ENCODE data around the gene SLC4A4. TPM values are rescaled to one million over a fixed set of nuclear protein-coding genes. Genes with fewer than 3 reads are reported as not detected.

Gene SLC4A4
- total RNA-seq, 2 experiments from 2014 or later = 3.1 to 3.7 TPM

DNA sequence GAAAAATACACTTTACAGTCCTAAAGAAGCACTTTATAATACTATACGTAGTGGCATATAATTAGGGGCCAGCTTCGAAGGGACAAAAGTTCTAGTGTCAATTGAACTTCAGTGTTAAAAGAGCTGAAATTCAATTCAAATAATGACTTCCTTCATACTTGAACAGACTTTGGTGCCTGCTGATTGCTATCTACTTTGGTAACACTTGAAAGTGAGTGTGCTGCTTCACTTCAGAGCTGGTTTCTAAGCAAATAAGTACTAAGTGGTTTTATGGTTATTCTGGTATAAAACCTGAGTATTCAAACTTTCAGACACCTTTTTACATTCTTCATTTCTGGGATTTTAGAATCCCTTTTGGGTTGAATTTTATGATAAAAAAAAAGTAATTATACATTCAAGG, 107.0 kb downstream of the SLC4A4 start:
- Mint-ChIP-seq H3K27ac (no peak overlapping the region), H3K9me3 (no peaks in the 10 kb centered on the region), H3K27me3 (peaks cover 5% of the 10 kb centered on the region), H3K36me3 (no peaks in the 10 kb centered on the region), H3K4me1 (no peaks in the 10 kb centered on the region), H3K4me3 (no peak overlapping the region)
- ATAC-seq (ENCODE audit: low read depth) (no peak), DNase-seq (no peak)
- POLR2A ChIA-PET = no interaction called here

DNA sequence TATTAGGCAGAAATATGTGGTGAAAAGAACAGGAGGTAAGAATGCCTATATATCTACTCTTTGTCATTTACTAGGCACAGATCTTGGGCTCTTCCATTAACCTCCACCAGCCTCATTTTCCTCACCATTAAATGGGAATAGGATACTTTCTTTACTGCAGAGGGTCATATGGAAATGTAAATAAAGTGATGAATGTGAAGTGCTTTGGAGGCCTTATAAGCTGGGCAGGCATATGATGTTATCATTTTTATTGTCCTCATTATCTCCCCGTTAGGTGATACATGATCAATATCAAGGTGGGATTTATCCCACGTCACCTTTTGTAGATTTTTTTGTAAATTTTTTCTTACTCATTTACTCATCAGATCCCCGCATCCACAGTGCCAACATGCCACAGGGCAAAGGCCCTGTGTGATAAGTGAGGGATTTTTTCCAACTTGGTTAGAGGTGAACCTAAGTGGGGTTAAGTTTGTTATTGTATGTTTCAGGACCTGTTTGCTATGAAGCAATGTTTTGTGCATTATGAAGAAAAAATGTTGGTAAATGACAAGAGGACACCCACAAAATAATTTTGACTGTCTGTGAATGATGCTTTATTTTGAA, 107.8 kb downstream of the SLC4A4 start:
- Mint-ChIP-seq H3K27ac (no peak overlapping the region), H3K27me3 (peaks cover 5% of the 10 kb centered on the region), H3K9me3 (no peaks in the 10 kb centered on the region), H3K4me1 (no peaks in the 10 kb centered on the region), H3K4me3 (no peak overlapping the region), H3K36me3 (no peaks in the 10 kb centered on the region)
- ATAC-seq (ENCODE audit: low read depth) = no peak
- DNase-seq = no peak
- POLR2A ChIA-PET = no interaction called here

DNA sequence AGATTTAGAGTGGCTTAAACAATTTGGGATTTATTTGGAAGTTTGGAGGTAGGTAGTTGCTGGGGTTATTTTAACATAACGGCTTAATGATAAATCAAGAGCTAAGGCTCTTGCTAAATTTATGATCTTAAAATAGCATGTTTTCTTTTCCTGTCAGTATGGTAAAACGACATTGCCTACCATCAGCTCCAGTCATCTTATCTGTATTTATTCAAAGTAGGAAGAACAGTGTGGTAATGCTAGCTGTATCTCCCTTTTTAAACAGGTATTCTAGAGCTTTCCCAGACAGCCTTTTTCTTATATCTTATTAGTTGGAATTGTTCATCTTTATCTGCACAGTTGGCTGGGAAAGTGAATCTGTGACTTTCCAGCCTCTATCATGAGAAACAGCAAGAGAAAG, 110.2 kb downstream of the SLC4A4 start:
- no peaks in the 10 kb centered on the region for H3K9me3 Mint-ChIP-seq
- H3K36me3 Mint-ChIP-seq = no peaks in the 10 kb centered on the region
- ATAC-seq (ENCODE audit: low read depth) (no peak), DNase-seq (no peak)
- no peaks in the 10 kb centered on the region for H3K4me1 Mint-ChIP-seq
- H3K27ac Mint-ChIP-seq = no peak overlapping the region
- H3K27me3 Mint-ChIP-seq = peaks cover 5% of the 10 kb centered on the region
- POLR2A ChIA-PET = no interaction called here
- no peak overlapping the region for H3K4me3 Mint-ChIP-seq

DNA sequence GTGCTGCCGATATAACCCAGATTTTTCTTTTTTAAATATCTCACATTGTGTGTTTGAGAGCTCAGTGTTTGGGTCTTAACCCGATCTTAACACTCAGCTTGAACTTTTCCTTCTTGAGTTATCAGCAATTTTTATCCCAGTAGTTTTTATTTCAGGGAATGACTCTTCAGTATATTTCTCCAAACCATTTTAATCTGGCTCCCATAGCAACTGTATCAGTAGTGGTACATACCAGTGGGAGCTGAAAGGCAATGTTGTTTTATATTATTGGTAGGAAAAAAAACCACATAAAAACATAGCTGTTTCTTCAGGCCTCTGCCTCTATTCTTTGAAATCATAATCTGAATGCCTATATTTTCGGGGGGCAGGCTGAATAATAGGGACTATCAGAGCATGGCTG, 111.1 kb downstream of the SLC4A4 start:
- H3K27ac Mint-ChIP-seq = no peak overlapping the region
- DNase-seq (no peak), ATAC-seq (ENCODE audit: low read depth) (no peak)
- H3K9me3 Mint-ChIP-seq = no peaks in the 10 kb centered on the region
- POLR2A ChIA-PET = no interaction called here
- no peaks in the 10 kb centered on the region for H3K36me3 Mint-ChIP-seq
- H3K27me3 Mint-ChIP-seq = peaks cover 5% of the 10 kb centered on the region
- H3K4me3 Mint-ChIP-seq = no peak overlapping the region
- H3K4me1 Mint-ChIP-seq = no peaks in the 10 kb centered on the region

DNA sequence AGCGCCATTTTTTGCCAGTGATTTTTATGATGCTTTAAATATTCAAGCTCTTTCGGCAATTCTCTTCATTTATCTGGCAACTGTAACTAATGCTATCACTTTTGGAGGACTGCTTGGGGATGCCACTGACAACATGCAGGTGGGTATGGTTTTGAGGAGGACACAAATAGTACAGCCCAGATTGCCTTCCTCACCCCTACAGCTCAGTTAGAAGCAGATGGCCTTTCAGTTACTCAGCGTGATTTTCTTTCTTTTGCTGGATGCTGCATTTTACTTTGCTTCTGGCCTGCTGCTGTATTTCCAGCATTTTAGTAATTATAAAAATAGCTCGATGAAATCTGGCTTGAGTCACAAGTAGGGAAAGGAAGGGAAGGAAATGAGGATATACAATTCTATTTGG, 114.7 kb downstream of the SLC4A4 start:
- POLR2A ChIA-PET = no interaction called here
- no peak overlapping the region for H3K4me3 Mint-ChIP-seq
- no peaks in the 10 kb centered on the region for H3K4me1 Mint-ChIP-seq
- H3K9me3 Mint-ChIP-seq = no peaks in the 10 kb centered on the region
- no peaks in the 10 kb centered on the region for H3K36me3 Mint-ChIP-seq
- ATAC-seq (ENCODE audit: low read depth) (no peak), DNase-seq (no peak)
- peaks cover 5% of the 10 kb centered on the region for H3K27me3 Mint-ChIP-seq
- H3K27ac Mint-ChIP-seq = no peak overlapping the region

DNA sequence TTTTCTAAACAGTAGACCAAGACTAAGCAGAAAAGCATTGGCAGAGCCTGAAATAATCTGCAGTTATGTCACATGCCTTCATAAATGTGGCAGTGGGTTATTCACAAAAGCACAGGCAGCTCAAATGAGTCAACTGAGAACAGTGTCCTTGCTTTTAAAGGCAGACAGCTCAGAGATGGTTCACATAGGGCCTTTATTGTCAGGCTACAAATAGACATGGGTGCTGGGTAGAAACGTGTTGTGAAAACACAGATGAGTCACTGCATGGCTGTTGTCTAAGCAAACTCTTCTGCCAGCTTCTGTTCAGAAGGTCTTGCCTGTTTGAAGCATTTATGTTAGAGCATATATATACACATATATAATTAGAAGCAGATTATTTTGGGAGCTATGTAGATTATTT, 118.0 kb downstream of the SLC4A4 start:
- no peaks in the 10 kb centered on the region for H3K27me3 Mint-ChIP-seq
- H3K4me3 Mint-ChIP-seq = no peak overlapping the region
- H3K27ac Mint-ChIP-seq = no peak overlapping the region
- no peak for ATAC-seq (ENCODE audit: low read depth)
- no peaks in the 10 kb centered on the region for H3K9me3 Mint-ChIP-seq
- no peak for DNase-seq
- H3K36me3 Mint-ChIP-seq = no peaks in the 10 kb centered on the region
- no peaks in the 10 kb centered on the region for H3K4me1 Mint-ChIP-seq
- POLR2A ChIA-PET = no interaction called here

DNA sequence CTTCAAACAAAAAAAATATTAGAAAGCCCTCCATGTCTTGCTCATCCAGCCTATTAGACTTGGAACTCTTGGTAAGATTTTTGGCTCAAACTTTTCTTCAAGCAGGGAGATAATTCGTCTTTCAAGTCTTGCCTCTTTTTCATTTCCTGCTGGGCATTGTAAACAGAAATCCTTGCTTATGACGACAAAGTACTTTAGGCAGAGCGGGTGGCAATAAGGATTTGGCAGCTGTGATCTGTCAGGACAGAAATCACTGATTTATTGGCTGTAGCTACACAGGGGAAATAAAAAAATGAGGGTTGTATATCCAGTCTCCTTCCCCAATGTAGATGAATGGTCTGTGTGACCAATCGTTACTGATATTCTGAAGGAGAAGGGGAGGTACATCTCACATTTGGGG, 121.6 kb downstream of the SLC4A4 start:
- Mint-ChIP-seq H3K27me3 (no peaks in the 10 kb centered on the region), H3K9me3 (no peaks in the 10 kb centered on the region), H3K4me3 (no peak overlapping the region), H3K36me3 (no peaks in the 10 kb centered on the region), H3K4me1 (no peaks in the 10 kb centered on the region), H3K27ac (no peak overlapping the region)
- POLR2A ChIA-PET = no interaction called here
- DNase-seq (no peak), ATAC-seq (ENCODE audit: low read depth) (no peak)

DNA sequence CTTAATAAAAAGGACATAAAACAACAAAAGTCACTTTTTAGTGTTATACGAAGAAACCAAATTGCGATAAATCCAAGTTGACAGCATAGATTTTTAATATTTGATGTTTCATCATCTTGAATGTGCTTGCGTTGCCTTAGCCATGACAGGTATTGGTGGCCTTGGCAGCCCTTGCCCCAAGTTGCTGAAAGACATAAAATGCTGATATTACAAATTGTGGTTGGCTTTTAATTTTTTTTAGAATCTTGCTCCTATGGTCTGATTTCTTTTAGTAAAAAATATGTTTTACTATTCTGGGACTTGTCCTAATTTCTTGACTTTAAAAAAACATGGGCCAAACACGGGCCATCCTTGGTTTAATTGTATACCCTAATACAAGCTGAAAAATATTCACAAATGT, 122.6 kb downstream of the SLC4A4 start:
- Mint-ChIP-seq H3K4me3 (no peak overlapping the region), H3K27ac (no peak overlapping the region)
- POLR2A ChIA-PET = no interaction called here

DNA sequence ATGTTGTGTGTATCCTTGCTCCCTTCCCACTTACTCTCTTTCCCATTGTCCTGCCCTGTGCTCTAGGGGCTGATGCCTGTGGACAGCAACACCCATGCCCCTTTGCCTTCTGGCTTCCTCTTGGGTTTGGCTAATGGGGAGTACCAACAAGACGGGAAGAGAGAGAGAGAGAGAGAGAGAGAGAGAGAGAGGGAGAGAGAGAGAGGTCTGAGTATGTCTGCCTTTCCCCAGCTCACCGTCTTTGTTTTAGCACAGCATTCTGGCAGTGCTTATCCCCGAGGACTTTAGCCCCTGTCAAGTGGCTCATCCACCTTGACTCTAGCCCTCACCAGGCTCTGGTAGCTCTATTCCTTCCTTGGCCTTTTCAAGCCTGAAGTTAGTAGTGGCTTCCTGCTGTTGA, 128.0 kb downstream of the SLC4A4 start:
- Mint-ChIP-seq H3K4me1 (no peaks in the 10 kb centered on the region), H3K27me3 (no peaks in the 10 kb centered on the region), H3K36me3 (no peaks in the 10 kb centered on the region), H3K9me3 (no peaks in the 10 kb centered on the region), H3K4me3 (no peak overlapping the region), H3K27ac (no peak overlapping the region)
- DNase-seq (no peak), ATAC-seq (ENCODE audit: low read depth) (no peak)
- POLR2A ChIA-PET = no interaction called here

More for the DNA sequence above, 122.6 kb downstream of the SLC4A4 start:
- Mint-ChIP-seq H3K4me1 (no peaks in the 10 kb centered on the region), H3K27me3 (no peaks in the 10 kb centered on the region), H3K36me3 (no peaks in the 10 kb centered on the region), H3K9me3 (no peaks in the 10 kb centered on the region)
- ATAC-seq (ENCODE audit: low read depth) = no peak
- no peak for DNase-seq

DNA sequence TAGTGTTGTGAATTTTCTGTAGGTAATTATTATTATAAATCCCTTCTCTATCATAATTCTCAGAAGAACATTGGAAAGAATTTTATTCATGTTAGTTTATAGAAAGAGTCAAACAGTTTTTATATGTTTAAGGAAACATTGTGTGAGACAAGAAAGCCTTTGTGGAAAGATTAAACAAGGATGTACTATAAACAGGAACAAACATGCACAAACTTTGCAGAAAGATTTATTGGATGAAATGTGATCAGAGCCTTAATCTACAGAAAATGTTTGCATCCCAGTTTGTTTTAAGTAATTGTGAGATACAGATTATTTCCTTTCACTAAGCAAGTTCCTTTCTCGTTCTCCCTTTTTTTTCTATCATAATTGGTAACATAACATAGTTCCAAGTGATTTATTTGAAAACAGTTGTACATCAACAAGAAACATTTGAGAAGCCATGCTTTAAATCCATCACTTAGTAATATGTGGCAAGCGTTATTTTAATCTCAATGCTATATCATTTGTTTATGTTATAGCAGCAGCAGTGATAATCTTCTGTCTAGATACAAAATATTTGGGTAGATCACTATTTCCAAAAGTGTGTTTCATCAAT, 129.4 kb downstream of the SLC4A4 start:
- no peaks in the 10 kb centered on the region for H3K4me1 Mint-ChIP-seq
- POLR2A ChIA-PET = no interaction called here
- H3K27me3 Mint-ChIP-seq = no peaks in the 10 kb centered on the region
- DNase-seq (no peak), ATAC-seq (ENCODE audit: low read depth) (no peak)
- H3K9me3 Mint-ChIP-seq = no peaks in the 10 kb centered on the region
- H3K27ac Mint-ChIP-seq = no peak overlapping the region
- no peak overlapping the region for H3K4me3 Mint-ChIP-seq
- no peaks in the 10 kb centered on the region for H3K36me3 Mint-ChIP-seq

DNA sequence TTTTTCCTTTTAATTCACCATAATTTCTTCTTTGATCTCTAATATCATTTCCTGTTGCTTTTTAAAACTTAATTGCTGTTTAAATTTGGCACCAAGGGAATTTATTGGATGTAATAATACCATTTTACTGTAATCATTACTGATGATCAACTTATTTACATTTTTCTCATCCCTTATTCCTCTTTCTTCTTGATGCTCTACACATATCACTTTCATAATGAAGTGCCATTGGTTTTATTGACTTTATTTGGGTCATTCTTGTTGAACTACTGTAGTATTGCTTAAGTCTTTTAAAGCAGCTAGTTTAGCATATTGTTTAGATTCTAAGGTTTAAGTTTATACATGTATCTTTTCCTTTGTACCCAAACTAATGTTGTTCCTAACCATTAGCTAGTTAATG, 130.7 kb downstream of the SLC4A4 start:
- Mint-ChIP-seq H3K4me1 (no peaks in the 10 kb centered on the region), H3K27me3 (no peaks in the 10 kb centered on the region), H3K4me3 (no peak overlapping the region), H3K27ac (no peak overlapping the region), H3K36me3 (no peaks in the 10 kb centered on the region), H3K9me3 (no peaks in the 10 kb centered on the region)
- no peak for ATAC-seq (ENCODE audit: low read depth)
- no peak for DNase-seq
- POLR2A ChIA-PET = no interaction called here

DNA sequence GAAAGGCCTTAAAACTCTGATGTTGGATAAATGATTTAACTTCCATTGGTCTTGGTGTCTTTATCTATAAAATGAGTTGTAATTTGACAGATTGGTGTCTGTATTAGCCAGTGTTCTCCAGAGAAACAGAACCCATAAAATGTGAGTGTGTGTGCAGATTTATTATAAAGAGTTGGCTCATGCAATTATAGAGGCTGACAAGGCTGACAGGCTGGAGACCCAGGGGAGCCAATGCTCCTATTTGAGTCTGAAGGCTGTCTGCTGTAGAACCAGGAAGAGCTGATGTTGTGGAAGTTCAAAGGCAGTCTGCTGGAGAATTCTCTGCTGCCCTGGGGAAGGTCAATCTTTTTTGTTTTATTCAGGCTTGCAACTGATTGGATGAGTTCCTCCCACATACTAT, 131.7 kb downstream of the SLC4A4 start:
- Mint-ChIP-seq H3K4me1 (no peaks in the 10 kb centered on the region), H3K9me3 (no peaks in the 10 kb centered on the region), H3K27ac (no peak overlapping the region)

DNA sequence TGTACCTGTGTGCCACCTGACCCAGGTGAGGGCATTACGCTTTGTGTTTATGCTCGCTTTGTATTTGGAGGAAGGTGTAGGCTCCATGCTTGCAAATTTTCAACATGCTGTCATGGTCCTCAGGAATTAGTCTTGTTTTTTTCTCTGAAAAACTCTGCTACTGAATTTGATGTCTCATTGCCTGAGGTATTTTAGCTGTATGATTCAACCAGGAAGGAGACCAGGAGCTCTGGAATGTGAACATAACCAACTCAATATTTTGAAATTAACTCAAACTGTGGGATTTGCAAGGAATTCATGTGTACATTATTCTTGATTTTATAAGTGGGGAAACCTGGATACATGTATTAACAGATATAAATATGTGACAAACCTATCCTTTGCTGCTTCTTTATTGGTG, 134.1 kb downstream of the SLC4A4 start:
- Mint-ChIP-seq H3K4me1 (no peaks in the 10 kb centered on the region), H3K9me3 (no peaks in the 10 kb centered on the region), H3K4me3 (no peak overlapping the region), H3K36me3 (no peaks in the 10 kb centered on the region), H3K27ac (no peak overlapping the region), H3K27me3 (no peaks in the 10 kb centered on the region)
- DNase-seq (no peak), ATAC-seq (ENCODE audit: low read depth) (no peak)
- POLR2A ChIA-PET = no interaction called here

More for the DNA sequence above, 131.7 kb downstream of the SLC4A4 start:
- H3K27me3 Mint-ChIP-seq = no peaks in the 10 kb centered on the region
- DNase-seq = no peak
- no peak for ATAC-seq (ENCODE audit: low read depth)
- no peaks in the 10 kb centered on the region for H3K36me3 Mint-ChIP-seq
- POLR2A ChIA-PET = no interaction called here
- no peak overlapping the region for H3K4me3 Mint-ChIP-seq

DNA sequence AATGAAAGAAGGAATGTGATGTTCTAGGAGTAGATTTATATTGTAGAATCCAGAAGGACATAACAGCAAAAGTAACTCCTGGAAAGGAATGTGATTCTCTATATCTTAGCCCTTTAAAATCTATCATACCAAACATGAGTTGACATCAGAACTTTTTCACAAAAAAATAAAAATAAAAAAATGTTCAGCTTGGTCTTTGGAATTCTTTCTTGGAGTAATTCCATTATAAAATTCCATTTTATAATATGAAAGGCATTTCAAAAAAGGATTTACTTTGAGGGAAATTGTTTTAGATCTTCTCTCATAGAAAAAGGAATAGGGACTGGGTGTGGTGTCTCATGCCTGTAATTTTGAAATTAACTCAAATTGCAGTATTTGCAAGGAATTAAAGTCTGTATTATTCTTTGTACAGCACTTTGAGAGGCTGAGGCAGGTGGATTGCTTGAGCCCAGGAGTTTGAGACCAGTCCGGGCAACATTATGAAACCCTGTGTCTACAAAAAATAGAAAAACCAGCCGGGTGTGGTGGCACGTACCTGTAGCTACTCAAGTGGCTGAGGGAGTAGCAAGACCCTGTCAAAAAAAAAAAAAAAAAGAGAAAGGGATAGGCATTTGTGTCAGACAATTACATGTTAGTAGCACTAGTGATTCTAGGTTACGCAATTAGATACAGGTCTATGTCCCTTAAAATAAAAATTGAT, 134.9 kb downstream of the SLC4A4 start:
- Mint-ChIP-seq H3K27me3 (no peaks in the 10 kb centered on the region), H3K27ac (no peak overlapping the region), H3K4me3 (no peak overlapping the region), H3K36me3 (no peaks in the 10 kb centered on the region), H3K4me1 (no peaks in the 10 kb centered on the region), H3K9me3 (no peaks in the 10 kb centered on the region)
- ATAC-seq (ENCODE audit: low read depth) (no peak), DNase-seq (no peak)
- POLR2A ChIA-PET = no interaction called here

Data from activated naive CD8-positive, alpha-beta T cell treated with anti-CD3 and anti-CD28 coated beads, Interleukin-2, amount 10 ng/mL, durations not matched to agents 7 days and 5 days (primary cell).